ENCODE measurements around the gene CCDC157.
"Not testable (repeated sequence)": the region's sequence is repeated elsewhere in the genome, so short reads cannot be mapped to it uniquely, and the experiment has no call there.

CCDC157 gene

DNA sequence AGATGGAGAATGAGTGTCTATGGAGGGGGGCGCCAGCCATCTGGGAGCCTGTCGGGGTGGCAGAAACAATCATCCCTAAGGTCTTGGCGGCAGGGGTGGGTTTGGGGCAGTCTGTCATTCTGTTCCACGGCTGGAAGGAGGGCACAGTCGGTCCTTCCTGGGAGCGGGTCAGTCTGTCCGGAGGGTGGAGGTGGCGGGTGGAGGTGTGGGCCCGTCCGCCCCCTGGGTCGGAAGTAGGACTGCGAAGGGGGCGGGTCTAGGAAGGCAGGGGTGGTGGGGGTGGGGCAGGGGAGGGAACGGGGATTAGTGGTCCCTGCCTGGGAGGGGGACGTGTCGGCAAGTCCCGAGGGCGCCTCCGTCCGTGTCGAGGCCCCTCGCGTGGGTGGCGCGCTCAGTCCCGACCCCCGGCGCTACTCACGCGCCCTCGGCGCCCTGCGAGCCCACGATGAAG is 30.5 kb upstream of the CCDC157 start:
- no peak for DNase-seq (ENCODE audit: low spot score)

DNA sequence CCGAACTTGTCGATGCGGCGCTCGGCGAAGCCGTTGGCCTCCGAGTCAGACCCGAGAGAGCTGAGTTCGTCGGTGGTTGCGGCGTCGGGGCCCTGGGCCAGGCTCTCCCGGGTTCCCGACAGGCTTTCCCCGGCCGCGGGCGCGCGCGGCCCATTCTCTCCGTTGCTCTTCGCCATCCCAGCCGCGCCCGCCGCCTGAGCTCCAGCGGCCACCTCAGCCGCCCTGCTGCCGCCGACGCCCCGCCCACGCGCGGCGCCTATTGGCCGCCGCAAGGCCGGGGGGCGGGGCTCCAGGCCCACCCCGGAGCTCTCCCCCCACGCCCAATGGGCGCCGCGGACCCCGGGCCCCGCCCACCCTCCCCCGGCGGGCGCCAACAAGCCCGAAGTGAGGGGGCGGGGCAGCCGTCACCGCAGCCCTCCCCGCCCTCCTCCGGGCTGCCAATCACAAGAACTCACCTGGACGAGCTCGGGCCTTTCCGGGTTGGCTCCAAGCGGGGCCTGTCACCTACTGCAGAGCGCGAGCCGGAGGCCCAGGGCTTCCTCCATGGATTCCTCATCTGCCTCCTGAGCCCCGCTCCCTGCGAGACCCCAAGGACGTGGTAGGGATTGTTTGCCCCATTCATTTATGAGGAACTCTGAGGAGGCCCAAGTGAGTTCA is 30.0 kb upstream of the CCDC157 start, which contains the start of gene TBC1D10A:
Gene TBC1D10A (minus strand): TSS at position 236 of the 657 bp plus-strand sequence. CDS start 60 bp downstream, at position 176.
- DNase-seq (ENCODE audit: low spot score) = peak; percentile 90

DNA sequence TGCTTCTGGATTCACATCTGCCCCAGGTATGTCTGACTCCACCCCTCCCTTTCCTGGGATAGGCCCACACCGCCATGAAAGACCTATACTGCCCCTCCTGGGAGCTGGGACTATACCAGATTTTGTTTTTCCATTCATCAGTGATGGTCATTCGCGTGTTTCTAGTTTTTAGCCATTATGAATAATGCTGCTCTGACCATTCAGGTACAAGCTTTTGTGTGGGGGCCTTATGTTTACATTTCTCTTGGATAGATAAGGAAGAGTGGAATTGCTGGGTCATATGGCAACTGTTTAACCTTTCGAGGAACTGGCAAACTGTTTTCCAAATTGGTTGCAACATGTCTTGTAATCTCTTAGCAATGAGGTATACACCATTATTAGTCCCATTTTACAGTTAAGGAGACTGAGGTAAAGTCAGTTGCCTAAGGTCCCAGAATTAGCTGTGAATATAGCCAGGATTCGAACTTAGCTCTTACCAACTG is 28.9 kb upstream of the CCDC157 start:
- DNase-seq (ENCODE audit: low spot score) = no peak

DNA sequence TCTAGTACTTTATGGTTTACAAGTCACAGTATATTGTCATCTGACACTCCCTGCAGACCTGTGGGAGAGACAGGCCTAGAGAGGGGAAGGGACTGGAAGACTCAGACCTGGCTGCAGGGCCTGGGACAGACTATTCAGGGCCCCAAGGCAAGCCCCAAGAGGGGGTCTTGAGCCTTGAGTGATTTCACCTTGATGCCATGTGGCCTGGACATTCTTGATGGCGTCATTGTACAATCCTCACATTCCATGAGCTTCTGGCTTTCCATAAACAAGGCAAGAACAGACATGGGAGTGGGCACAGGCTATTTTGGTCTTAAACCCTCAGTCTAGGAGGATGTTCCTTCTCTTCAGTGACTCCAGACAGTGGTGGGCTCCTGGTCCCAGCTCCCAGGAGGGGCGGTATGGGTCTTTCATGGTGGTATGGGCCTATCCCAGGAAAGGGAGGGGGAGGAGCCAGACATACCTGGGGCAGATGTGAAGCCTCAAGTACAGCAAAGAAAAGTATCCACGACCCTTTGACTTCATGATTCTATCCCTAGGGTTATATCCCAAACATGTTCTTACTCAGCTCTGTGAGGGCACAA is 28.2 kb upstream of the CCDC157 start:
- no peak for DNase-seq (ENCODE audit: low spot score)

DNA sequence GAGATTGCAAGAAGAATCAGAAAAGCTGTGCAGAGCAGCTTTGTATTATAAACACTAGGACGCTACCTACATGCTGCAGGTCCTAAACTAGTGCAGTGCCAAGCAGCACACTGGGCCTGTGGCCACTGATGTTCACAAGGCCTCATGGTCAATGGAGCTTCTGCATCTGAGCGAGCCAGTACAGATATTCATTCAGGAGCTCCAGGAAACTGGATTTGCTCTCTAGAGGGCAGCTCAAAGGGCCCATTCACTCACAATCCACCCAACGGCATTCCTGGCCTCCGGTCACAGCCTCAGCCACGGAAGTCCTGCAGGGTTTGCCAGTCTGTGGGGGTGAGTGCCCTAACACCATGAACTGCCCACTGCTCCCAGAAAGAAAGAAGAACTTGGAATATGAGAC is 24.3 kb upstream of the CCDC157 start:
- DNase-seq (ENCODE audit: low spot score) = peak; percentile 71

DNA sequence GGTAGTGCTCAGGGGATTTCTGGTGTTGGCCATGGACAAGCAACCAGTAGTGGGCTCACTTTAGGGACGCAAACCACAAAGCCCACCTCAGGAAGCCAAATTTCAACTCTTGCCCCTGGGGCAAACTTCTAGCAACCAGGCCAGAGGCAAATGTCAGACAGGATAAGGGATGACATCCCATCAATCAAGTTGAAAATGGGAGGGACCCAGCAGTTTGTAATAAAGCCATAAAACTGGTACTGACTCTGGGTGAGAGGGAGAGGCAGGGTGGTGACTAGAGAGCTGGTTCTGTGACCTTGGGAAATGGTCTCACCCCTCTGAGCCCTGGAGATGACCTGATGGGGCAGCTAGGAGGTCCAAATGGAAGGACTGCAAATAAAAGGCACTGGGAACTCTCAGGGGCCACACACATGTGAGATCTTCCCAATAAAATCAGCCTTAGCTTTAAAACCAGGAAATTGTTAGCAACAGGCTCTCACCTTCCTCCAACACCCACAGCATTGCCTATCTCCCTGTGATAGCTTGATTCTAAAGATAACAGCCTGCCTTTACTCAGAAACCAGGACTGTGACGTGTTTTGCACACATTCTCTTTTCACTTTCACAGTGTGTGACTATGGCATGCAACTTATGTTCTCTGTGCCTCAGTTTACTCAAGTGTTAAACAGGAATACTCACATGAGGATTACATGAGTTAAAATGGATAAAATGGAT is 23.7 kb upstream of the CCDC157 start:
- no peak for DNase-seq (ENCODE audit: low spot score)

DNA sequence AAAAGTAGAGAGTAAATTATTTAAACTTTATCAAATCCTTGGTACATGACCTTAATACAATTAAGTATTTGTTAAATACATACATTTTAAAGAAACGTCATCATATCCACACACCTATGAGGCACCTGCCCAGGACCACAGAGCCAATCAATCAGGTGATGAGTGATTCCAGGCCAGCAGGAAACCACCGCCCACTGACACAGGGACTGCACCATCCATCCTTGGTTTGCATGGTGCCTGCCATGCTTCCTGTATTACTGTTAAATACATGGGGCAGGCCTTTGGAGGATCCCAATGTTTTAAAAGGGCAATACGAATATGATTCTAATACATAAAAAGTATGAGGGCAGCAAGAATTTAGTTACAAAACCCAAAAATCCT is 23.1 kb upstream of the CCDC157 start:
- no peak for DNase-seq (ENCODE audit: low spot score)

DNA sequence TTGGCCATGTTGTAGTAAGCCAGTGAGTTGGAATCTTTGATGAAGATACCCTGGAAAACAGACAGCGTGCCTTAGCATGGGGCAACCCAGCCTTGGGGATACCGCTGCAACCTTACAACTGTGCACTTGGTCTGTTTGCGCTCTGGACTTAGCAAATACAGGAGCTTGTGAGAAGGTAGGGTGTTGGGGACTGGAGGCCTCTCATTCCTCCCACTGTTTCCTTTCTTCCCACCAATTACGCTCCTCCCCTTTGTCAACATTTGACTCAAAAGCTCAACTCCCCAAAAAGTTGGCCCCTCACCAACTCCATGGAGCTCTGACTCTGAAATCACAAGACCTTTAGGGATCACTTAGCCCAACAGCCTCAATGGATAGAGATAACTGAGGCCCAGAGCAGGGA is 22.2 kb upstream of the CCDC157 start:
- no peak for DNase-seq (ENCODE audit: low spot score)

DNA sequence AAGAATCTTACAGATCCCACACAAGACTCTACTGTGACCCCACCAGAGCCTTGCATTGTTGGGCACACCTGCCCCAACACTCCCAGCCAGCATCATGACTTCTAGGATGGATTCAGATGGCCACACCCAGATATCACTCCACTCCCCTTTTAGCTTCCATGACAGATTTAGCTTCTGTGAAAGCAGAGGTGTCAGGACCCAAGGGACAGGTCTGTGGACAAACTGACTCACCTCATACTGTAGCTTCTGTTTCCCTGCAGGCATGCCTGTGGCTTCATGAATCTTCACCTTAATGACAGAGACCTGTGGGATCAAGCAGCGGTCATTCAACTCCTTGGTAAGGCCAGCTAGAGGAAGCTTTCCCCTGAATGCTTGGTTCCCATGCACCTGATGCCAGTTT is 21.6 kb upstream of the CCDC157 start:
- no peak for DNase-seq (ENCODE audit: low spot score)

DNA sequence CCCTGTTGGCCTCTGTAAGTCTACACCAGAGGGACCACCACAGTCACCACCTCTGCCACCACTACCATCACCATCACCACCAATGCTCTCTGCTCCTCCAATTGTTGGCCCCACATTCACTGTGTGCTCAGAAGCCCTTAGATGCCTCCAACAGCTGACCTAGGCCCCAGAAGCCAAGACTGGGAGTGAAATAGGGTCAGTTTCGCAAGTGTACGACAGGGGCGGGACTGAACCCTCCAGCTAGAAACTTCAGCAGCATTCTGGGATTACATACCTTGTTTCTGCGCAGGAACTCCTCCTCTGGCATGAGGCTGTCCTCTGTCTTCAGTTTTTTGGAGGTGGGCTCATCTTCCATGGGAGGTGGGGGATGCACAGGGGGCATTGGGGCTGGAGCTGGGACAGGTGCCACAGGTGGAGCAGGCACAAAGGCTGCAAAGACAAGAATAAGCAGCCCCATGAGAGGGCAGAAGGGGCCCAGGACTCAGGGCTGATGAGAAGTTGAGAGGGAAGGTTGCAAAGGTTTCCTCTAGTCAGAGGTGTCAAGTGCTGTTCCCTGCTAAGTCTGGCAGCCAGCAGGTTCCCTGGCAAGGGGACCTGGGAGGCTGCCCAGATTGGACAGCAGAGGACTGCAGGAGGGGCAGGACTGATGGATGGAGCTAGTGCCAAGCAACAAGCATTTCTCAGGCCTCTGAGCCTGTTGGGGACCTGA is 19.9 kb upstream of the CCDC157 start:
- DNase-seq (ENCODE audit: low spot score) = peak; percentile 50

DNA sequence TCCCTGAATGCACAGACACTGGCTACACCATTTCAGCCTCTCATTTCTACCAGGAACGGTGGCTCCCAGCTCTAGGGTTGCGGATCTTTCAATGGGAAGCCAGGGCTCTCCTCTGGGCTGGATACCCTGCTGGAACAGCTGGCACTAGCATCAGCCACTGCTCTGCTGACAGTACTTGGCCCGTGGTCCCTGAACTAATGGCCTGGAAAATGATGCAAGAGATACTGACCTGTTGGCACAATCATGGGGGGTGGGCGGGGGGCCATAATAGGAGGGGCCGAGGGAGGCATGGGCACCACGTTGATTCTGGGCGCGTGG is 19.4 kb upstream of the CCDC157 start:
- DNase-seq (ENCODE audit: low spot score) = no peak

DNA sequence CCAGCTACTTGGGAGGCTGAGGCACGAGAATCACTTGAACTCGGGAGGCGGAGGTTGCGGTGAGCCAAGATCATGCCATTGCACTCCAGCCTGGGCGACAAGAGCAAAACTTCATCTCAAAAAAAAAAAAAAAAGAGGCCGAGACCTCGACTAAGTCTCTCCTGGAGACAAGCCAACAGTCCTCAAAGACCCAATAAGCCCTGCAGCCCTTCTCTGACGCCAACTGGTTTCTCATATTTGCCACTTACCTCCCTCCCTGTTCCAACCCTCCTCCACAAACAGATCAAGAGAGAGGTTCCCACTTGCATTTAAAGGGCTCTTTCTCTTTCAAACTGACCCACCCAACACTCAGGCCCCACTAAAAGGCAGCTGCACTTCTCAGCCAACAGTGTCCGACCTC is 18.5 kb upstream of the CCDC157 start:
- not testable (repeated sequence) for DNase-seq (ENCODE audit: low spot score)

DNA sequence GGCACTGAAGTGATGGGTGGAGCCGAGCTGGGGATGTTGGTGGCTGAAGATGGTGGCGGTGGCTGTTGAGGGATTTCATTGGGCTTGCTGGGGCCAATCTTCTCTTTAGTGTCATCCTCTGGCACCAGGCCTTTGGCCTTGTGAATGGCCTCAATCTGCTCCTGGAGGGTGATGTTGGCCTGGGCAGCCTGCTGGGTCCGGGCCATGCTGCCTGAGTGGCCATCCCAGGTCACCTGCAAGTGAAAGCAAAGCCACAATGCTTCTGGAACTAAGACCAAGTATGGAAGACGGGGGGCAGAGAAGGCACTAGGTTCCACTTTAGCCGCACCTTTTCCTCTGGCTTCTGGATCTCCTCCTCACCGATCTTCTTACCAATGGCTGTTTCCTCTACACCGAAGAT is 18.0 kb upstream of the CCDC157 start:
- DNase-seq (ENCODE audit: low spot score) = no peak

DNA sequence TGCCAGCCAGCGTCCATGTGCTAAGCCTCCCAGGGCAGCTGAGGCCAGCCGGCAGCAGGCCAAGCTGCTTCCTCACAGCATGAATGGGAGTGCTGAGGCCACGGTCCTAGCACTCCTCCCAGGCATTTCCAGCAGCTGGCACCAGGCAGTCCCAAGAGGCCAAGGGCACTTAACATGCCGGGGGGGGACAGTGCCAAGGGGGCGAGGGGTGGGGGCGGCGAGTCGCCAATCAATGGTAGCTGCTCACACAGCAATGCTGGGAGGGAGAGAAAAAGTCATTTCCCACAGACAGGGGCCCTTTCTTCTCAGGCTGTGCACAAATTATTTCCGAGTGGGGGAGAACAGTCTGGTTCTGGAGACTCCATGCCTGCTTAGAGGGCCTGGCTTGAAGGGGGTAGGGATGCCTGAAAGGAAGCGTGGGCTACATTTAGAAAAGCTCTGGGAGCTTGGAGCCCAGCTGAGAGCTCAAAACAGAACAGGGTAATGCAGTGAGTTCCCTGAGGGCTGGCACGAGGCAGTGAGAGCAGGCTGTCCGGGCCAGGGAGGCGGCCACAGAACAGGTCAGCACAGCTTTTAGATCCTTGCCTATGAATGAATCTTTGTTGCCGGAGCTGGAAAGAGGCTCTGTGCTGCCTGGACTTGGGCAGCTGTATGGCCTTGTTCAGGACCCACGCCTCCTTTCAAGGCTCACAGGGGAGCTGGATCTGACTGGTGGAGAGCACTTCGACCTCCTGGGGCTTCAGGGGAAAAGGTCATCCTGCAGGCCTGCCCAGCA is 15.7 kb upstream of the CCDC157 start:
- DNase-seq (ENCODE audit: low spot score) = peak; percentile 92

DNA sequence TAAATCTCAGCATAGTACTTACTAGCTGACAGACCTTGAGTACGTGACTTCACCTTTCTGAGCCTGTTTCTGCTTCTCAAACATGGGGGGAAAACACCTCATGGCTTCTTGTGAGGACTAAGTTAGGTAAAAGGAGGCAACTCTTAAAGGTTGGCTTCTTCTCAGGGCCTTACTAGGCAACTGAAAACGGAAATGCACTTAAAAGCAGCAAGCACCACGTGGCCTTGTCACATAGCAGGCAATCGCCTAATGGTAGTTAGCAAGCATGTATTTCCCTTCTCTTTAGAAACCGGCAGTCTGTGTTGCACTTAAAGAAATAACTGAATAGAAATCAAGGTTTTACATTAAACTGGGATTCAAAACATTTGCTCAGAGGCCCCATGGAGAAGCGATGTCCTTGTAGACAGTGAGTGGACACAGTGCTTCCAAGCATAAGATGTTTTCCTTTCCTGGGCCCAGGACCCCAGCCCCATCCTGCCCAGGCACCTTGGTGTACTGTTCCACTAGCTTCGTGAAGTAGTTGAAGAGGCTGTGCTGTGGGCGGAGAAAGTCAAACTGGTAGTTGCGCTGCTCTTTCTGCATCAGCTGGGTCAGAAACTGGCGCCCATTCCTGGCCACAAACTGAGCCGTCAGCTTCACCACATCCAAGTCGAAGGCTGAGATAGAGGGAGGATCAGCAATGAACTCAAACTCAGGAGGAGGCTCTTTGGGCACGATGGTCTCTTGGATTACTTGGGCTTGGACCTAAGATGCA is 12.2 kb upstream of the CCDC157 start:
- DNase-seq (ENCODE audit: low spot score) = no peak

DNA sequence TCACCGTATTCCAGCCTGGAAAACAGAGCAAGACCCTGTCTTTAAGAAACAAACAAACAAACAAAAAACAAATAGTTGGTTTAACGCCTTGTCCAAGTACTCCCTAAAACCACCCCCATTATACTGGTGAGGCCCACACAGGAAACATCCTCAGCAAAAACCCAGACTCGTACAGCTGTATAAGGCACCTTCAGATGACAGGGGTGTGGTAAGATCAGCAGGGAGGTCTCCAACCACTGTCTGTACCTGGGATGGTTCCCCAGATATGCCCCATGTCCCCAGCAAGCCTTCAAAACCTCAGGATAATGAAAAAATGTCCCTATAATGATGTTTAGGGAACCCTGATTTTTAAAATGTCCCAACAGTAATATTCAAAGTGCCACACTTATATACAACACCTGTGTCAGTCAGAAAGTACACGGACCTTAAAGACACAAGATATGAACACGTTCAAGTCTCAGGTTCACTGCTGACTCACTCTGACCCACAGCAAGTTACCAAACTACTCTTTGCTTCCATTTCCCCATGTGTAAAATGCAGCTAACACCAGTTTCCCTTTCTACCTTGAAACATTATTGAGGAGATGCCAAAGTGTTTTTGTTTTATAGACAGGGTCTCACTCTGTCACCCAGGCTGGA is 9.4 kb upstream of the CCDC157 start:
- DNase-seq (ENCODE audit: low spot score) = no peak

DNA sequence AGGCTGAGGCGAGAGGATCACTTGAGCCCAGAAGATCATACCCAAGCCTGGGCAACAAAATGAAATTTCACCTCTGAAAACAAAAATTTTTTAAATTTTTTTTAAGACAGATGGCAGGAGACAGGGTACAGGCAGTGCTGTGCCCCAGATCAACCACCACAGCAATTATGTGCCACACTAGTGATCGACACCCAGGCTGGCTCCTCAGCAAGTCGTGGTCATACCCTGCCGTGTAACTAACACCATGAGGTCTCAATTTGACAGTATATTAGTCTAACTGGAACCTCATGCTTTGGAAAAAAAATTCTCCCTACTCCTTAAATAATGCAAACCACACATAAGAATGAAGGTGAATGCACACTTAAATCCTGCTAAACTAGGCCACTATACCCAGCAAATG is 8.4 kb upstream of the CCDC157 start:
- DNase-seq (ENCODE audit: low spot score) = no peak

DNA sequence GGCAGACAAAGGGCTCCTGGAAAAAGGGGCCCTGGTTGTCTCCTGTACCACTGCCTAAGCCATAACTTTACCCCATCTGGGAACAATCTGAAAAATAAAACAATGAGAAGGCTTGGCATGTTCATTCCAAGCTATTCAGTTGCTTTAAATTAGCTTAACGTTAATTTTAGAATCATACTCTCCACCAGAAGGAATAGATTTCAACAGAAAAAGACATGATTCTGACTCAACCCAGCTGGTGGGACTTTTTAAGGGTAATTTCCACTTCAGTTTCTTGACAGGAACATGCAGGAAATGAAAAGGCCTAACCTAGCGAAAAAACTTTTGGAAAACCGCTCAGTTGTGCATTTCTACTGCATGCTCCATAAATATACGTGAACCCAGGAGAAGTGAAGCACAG is 8.0 kb upstream of the CCDC157 start:
- no peak for DNase-seq (ENCODE audit: low spot score)

DNA sequence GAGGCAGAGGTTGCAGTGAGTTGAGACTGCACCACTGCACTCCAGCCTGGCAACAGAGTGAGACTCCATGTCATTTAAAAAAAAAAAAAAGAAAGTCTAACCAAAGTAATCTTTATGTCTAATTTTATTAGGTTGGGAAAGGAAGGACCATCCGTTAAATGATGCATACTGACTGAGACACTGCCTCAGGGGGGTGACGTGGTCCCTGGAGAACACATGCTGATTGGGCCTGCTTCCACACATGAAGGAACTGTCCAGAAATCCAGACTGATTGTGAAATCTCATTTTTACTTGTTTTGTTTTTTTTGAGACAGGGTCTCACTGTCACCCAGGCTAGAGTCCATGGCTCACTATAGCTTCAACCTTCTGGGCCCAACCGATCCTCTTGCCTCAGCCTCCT is 5.6 kb upstream of the CCDC157 start:
- no peak for DNase-seq (ENCODE audit: low spot score)

DNA sequence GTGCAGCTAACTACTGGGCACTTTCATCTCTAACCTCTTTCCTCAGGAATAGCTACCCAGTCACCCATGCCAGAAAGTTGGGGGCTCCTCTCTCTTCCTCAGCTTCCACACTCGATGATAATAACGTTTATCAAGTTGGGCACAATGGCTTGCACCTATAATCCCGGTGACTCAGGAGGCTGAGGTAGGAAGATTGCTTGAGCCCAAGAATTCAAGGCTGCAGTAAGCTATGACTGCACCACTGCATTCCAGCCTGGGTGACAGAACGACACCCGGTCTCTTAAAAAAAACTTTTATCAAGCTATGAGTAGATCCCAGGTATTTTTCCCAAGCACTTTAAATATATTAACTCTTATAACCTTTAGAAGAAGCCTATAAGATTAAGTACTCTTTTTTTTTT is 2.2 kb upstream of the CCDC157 start:
- no peak for DNase-seq (ENCODE audit: low spot score)

DNA sequence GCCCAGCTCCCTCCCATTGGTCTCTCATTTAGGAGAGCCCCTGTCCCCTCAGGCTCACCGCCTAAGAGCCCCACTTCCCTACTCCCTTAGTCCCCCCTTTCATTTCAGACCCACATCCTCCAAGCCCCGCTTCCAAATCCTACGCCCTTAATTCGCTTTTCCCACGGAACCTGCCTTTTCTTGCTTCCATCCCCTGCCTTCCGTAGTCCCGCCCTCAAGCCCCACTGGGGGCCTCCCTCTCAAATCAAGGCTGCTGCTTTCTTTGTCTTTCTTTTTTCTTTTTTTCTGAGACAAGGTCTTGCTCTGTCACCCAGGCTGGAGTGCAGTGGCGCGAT is 396 bp downstream of the CCDC157 start:
- DNase-seq (ENCODE audit: low spot score) = no peak
